ENCODE data around the gene TMEM138. TPM values are rescaled to one million over a fixed set of nuclear protein-coding genes. Genes with fewer than 3 reads are reported as not detected.

The TMEM138 gene
- total RNA-seq = 32.8 and 42.8 TPM in 2 replicates

DNA sequence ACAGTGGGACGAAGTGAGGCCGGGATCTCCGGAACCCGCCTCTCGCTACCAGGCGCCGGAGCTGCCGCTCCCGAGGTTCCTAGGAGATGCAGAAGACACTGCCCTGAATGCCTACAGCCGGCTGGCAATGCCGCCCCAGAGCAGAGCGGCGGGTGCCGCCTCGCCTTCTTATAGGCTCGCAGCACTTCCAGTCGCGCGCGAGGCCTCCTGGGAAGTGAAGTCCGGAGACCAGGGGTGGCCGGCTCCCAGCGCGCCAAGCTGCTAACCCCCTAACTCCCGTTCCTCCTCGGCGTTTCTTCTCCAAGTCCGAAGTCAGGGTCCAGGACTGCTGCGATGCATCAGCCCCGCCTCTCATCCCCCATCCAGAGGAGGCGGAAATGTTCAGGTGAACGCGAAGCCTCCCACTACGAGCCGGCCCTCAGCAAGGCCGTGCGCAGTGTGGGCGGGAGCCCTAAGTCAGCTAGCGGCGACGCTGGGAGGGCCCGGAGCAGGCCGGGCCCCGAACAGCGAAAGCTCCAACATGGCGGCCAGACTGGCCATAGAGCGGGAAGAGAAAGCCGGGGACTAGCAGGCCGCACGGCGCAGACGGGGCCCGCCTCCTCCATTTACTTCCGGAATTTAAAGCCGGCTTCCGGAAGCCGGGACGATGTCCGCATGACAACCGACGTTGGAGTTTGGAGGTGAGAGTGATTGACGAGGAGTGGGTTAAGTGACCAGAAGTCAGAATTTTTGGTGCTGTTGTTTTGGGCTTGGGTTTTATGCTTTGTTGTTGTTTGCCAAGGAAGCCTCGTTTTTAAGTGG lies at the start of gene TMEM138, which contains the start of gene CYB561A3:
TMEM138 (plus strand) TSS at position 634 of the 801 bp plus-strand sequence. CDS start 2,017 bp downstream, outside the sequence.
CYB561A3 (minus strand) TSS at position 142 of the 801 bp plus-strand sequence. CDS start 5,169 bp downstream, outside the sequence.

DNA sequence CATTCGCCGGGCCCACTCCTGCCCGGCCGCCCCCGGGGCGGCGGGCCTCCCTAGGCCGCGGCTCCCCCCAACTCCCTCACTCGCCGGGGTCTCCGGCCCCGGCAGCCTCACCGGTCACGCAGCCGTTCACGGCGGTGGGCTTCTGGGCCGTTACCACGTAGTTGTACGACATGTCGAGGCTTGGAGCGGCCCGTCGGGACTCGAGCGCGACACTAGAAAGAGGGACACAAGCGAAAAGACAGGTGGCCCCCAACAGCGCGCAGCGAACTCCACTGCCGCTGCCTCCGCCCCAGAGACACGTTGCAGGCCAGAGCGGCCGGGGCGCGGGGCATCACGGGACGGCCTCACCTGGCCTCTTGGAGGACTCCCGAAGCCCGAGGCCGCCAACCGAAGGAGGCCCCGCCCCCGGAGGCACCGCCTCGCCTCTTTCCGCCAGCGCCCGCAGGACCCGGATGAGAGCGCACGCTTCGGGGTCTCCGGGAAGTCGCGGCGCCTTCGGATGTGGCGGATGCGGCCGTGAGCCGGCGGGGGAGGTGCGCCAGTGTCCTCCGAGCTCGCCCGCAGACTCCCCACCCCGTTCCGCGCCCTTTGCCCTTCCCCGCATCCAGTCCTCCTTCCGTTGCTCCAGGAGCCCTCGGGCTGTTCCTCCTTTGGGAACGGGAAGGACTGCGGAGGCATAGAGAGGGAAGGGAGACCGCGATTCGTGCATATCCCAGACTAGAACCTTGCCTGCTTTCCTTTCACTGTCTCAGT lies 29.2 kb upstream of the TMEM138 start, which contains the start of the genes DDB1 and TKFC:
DDB1 (minus strand) TSS at position 309 of the 753 bp plus-strand sequence; CDS start at position 172, 137 bp downstream.
TKFC (plus strand) TSS at position 432 of the 753 bp plus-strand sequence. CDS start 1,501 bp downstream, outside the sequence.

Other genes starting within 250 kb of the TMEM138 start
- gene VPS37C, start 200.9 kb upstream of the TMEM138 start, total RNA-seq = 9.7 TPM in 2 replicates
- gene PGA3, start 158.9 kb upstream of the TMEM138 start, total RNA-seq = not detected in 2 replicates
- gene PGA4, start 140.0 kb upstream of the TMEM138 start, total RNA-seq = not detected in 2 replicates
- not detected in 2 replicates for gene PGA5, start 121.2 kb upstream of the TMEM138 start, total RNA-seq
- gene VWCE, start 67.1 kb upstream of the TMEM138 start, total RNA-seq = 2.2 and 4.4 TPM in 2 replicates
- 180 and 209 TPM in 2 replicates for gene DDB1, start 29.3 kb upstream of the TMEM138 start, total RNA-seq
- gene TKFC, start 29.1 kb upstream of the TMEM138 start, total RNA-seq = 27.8 and 30.3 TPM in 2 replicates
- gene CYB561A3, start 492 bp upstream of the TMEM138 start, total RNA-seq = 102 and 118 TPM in 2 replicates
- gene TMEM216, start 30.2 kb downstream of the TMEM138 start, total RNA-seq = 12.8 and 14.0 TPM in 2 replicates
- 26.2 and 26.3 TPM in 2 replicates for gene CPSF7, start 67.6 kb downstream of the TMEM138 start, total RNA-seq
- gene SDHAF2, start 67.8 kb downstream of the TMEM138 start, total RNA-seq = 38.5 and 67.4 TPM in 2 replicates
- not detected in 2 replicates for gene LRRC10B, start 146.4 kb downstream of the TMEM138 start, total RNA-seq
- gene SYT7, start 218.7 kb downstream of the TMEM138 start, total RNA-seq = 0.47 and 2.6 TPM in 2 replicates